ENCODE results near the gene DDX5.
"Not testable (repeated sequence)": the region's sequence is repeated elsewhere in the genome, so short reads cannot be mapped to it uniquely, and the experiment has no call there.

The DDX5 gene

DNA sequence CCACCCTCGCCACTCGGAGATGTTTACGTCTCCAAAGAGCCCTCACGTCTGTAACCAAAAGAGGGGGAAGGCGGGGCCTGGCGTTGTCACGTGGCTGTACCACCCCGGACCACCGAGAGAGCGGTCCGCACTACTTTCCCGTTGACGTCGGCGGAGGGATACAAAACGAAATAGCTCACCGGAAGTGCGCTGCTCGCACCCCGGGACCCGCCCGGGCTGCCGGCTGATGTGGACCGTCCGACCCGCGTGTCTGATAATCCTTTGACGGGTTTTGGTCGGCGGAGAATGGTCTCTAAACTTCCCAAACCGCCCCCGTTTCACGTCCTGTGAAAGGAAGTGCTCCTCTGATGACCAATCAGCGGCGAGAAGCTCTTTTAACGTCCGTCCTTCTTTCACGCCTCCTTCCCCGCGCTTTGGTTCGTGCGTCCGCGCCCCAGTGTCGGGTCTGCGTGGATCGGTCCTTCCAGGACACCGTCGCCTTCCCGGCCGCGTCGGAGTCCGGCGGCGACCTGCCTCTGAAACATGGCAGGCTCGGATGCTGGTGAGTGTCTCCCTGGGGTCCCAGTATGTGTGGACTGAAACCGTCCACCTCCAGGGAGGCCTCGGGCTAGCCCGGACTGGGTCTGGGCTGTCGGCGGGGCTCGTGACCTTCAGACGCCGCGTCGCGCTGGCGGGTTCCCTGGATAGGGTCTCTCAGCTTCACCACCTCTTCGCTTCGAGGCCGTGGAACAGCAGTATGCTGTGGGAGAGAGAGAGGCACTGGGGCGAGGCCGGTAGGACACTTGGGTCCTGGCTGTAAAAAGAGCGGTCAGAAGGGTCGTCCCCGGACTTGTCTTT is 705 bp upstream of the DDX5 start, which contains the start of gene CEP95:
Gene CEP95 (plus strand): TSS at position 402 of the 837 bp plus-strand sequence. CDS start 121 bp downstream, at position 523.
- peak; percentile 98 for DNase-seq

DNA sequence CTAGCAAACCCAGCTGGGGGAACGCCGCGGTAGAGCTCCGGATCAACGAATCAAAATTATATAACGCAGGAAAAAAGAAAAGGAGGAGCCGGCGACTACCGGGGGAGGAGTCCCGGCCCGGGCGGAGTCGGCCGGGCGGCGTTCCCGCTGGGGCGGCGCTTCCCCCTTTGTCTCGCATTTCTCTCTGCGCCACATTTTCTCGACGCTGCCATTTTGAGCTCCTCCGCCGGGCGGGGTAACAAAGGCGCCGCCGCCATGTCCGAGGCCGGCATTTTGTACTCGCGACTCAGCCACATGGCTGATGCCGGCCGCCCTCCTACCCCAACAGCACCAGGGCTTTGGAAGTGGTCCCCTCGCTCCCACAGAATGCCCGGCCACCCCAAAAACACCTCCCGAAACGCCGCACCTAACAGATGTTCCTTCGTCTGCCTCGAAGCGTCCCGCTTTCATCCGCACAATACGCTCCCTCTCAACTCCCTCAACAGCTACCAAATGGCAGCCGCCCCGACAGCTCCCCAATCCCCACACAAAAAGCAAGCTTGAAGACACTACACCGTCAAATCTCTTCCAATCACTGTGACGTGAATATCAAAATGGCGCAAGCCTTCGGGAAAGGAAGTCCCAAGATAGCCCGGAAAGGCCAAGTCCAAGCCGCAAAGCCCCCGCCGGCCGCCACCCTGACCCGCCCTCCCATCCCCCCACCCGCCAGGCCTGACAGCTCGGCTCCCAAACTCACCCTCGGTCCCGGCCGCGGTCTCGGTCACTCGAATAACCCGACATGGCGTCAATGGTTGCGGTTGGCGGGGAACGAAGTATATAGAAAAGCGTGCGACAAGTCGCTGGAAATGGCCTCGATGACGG is 519 bp downstream of the DDX5 start:
- DNase-seq: peak; percentile 88

DNA sequence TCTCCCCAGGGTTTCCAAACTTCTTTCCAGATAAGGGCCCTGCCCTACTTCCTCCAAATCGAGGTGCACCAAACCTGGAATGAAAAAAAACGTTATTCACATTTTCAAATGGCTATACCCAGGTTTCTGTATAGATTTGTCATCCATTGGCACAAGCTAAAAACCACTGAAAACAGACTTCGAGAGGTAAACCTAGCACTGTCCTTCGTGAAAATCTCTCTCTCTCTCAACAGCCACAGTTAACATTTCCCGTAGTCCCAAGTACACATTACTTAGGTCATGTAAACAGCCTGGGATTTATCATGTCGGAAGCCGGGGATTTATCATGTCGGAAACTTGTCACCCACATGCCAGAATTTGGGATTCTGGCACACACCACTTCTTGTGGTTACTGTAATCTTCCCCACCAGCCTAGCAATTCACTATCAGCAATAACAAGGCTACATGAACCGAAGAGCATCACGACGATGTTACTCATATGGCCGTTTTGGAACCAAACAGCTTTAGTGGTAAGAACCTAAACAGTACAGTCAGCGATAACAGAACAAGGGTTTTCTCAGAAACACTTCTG is 1.2 kb downstream of the DDX5 start:
- peak; percentile 39 for DNase-seq

DNA sequence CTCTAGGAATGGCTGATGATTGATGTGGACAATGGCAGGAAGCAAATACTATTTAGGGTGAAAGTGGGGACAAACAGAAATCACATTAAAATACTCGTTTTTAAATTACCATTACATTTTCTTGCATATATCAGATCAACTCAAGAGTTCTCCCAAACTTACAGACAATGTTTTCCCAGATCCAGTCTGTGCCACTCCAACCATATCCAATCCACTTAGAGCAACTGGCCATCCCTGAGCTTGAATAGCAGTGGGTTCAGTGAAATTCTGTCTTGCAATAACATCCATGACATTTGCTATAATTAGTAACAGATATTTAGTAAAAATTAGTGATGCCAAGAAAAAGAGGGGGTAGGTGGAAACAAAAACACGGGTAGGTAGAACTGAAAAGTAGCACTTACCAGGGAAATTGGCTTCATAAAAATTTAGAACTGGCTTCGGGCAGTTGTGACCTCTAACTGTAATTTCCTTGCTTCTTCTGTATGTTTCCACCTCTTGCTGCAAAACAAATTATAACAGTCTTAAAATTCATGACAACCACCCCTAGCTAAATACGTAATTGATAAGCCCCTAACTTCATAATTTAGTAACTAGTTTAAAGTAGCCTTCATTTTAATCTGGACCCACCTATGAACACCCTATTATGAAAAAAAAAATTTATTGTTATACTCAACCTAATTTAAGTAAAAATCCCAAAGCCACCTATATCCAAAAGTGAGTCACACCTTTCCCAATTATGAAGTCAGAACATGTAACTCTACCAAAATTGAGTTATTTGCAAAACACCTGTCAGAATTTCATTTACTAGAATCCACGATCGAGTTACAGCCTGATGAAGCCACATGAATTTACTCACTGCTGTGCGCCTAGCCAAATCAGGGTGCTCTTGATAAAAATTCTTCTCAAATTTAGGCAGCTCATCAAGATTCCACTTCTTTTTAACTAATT is 2.0 kb downstream of the DDX5 start:
- DNase-seq: no peak

DNA sequence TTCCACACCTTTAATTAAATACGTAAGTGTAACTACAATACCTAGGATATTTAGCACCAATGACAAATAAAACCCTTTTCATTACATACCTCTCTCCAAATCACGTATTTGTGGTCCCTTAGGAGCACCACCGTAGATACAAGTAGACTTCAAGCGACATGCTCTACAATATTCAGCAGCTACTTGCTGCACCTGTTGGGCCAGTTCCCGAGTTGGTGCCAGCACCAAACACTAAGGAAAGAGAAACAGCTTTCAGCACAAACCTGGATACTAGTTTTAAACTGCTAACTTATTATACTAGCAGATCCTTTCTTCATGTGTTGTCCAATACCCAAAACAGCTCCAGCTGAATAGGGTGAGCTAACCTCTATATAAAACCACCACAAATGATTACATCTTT is 2.7 kb downstream of the DDX5 start:
- DNase-seq: no peak

DNA sequence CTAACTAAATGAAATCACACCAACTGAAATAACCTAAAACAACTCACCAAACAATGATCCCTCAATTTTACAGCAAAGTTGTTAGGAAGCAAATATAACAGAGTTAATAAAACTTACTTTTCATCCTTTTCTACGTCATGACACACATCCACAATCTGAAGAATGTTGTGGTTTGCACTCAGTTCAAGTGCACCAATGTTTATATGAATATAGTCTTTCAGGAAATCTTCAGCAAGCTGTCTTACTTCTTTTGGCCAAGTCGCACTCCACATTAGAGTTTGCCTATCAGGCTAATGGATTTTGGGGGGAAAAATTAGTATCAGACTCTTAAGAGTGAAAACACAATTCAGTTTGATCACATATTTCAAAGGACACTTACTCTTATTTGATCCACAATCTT is 3.3 kb downstream of the DDX5 start:
- no peak for DNase-seq

DNA sequence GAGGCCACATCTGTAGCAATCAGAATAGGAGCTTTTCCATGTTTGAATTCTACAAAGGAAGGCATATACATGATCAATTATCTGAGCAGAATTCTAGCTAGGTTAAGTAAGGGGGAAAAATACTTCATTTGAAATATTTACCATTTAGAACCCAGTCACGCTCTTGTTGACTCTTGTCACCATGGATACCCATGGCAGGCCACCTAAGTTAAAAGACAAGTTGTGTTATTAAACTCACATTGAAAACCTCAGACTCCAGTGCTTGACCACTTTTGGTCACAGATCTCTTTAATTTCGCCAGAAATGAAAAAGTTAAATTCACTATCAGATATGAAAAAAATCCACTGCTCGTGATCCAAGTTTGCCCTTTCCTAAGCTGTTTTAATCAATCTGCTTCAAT is 4.1 kb downstream of the DDX5 start:
- DNase-seq: peak; percentile 8

DNA sequence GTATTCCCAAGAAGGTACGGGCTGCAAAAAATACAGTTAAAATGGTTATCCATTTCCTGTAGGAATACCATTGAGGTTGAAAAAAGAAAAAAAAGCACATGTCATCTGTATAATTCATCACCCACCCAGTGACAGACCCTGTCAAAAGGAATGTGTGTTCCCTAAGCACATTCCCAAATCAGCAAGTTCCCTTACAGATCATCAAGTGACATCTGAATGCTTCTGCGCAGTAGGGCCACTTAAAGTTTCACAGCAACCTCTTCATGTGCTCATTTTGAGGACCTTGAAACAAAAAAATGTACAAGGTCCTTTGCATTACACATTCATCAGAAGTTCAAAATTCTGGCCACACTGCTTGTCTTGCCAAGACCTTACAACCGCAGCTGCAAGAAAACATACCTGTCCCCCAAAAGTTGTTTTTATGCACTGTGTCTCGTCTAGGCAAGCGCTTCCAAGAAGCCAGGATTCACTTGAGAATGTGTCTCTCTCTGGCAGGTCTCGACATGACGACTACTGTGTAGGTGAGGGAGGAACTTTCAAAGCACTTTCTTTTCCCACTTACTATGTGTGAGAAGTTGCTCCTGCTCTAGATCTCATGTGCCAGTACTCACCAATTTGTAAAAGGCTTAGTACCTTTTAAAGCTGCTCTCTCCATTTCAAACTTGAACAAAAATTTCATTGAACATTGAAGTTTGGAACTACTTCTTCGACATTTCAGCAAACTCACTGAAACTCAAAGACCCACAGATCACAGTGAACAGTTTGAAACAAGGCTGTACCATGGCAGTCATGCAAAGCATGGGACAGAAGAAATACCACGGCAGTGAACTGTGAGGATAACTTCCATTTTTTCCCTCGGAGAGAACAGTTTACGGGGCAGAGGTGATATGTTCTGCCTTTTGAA is 5.0 kb downstream of the DDX5 start:
- DNase-seq: peak; percentile 32

DNA sequence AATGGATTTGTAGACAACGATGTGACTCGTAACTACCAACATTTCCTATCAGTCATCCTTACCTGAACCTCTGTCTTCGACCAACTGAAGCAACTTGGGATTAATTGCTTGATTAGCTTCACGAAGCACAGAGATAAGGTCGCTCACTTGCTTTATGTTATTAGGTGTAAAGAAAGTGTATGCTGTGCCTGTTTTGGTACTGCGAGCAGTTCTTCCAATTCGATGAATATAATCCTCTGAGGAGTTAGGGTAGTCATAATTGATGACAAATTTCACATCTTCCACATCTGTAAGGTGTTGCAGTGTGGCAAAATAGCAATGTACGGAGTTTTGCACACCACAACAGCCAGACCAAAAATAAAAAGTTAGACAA is 5.6 kb downstream of the DDX5 start:
- peak; percentile 28 for DNase-seq

DNA sequence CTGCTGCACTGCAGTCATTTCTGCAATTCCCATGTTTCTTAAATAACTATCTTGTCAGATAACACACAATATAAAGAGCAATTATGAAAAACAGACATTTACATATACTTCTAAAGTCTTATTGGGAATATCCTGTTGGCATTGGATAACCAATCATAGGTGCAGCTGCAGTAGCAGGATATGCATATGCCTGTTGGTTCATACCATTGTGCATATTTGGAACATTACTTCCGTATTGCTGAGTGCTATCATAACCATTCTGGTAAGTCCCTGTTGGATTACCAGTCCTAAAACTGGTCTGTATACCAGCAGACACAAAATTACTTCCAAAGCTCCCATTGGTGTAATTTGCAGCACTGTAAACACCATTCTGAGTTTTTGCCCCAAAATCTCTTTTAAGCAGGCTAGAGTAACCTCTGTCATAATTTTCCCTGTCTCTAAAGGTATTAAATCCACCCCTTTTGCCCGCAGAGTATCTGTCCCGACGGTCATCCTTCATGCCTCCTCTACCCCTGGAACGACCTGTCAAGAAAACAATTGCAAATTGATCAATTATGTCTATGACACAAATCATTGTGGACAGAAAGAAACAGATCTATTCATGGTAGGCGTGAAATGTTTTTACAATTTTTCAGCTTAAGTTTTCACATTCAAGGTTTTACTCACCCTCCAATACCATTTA is 6.1 kb downstream of the DDX5 start:
- peak; percentile 59 for DNase-seq

DNA sequence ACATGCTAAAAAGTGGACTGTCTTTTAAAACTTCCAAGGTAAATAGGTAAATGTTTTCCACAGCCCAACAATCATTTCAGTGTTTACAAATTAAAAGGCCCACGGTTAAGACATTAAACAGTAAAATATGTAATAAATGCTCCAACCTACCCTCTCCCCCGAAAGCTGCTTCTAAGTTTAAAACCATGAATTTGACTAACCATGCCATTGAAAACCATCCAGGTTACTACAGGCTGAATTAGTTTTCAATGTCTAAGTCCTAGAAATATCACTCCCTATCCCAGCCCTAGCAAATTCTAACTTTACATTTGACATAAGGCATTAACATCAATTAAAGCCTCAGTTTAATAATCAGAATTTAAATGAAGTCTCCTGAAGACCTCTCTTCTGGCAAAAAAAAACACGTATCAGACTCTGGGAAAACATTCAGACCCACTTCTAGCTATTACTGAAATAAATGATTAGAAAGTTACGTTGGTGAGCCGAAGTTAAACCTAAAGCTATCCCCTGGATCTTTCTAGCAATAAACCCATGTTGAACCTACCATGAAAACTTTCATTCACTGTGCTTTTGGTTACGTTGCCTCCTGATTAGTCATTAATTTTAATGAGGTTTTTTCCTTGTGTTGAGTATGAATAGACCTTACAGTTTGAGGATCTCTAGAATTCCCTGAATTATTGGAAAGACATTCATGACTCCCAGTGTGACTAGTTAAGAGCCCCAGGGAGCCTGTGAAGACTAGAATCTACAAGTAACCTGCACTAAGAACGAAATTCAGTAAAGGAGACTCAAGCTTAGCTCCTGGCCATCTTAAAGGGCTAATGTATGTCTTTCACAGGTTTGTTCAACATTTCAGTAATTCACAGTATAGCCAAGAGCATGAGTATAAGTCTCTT is 7.5 kb downstream of the DDX5 start:
- peak; percentile 45 for DNase-seq

DNA sequence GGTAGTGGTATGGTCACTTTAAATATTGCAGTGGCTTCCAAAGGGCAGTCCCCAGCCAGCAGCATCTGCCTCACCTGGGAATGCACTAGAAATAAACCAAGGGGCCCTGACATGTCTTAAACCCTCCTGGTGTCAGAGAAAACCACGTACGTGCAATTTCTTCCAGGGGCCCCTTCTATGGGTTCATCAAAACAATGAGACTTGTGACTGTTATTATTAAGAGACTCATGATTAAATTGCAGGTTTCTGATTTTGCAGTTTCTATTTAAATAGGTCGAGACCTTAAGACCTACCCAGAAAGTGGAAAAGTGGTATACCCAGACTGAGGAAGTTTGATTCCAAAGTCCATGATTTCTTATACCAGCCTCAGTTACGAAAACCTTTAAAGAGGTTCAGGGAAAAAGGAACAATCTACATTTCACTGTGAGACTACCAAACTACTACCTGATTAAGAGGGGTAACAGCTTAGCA is 8.5 kb downstream of the DDX5 start:
- no peak for DNase-seq

DNA sequence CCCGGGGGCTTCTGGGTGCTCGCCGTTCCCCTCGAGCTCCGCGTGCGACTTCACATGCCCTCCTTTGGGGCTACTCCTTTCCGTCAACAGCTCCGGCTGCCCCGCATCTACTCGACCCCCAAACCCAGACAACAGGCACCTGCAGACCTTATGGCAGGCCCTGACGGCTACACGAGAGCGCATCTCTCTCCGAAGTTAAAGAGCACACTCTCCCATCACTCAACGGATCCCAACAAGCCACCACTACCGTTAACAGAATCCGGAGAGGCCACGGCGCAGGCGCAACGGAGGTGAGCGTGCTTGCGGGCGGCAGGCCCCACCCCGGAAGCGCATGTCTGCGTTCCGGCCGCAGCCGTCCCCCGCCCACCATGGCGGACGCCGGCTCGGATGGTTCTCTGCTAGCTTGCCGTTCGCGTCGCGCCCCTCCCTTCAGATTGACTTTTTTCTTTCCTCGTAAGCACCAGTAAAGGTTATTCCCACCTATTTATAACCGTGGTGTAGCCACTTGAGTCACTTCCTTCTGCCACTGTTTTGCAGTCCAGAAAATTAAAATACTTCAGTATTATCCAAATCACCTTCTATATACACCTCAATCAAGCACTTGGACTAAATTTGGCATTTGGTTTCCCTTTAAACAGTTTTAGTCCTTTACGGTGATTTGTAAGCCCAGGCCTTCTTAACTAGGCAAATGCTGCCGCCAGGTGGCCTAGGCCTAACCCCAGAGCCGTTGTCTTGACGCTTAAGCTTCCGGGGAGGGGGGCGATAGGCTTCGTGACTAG is 9.1 kb downstream of the DDX5 start, which contains the start of gene POLG2:
Gene POLG2 (minus strand): TSS at position 269 of the 779 bp plus-strand sequence. CDS start 86 bp downstream, at position 183.
- peak; percentile 95 for DNase-seq

DNA sequence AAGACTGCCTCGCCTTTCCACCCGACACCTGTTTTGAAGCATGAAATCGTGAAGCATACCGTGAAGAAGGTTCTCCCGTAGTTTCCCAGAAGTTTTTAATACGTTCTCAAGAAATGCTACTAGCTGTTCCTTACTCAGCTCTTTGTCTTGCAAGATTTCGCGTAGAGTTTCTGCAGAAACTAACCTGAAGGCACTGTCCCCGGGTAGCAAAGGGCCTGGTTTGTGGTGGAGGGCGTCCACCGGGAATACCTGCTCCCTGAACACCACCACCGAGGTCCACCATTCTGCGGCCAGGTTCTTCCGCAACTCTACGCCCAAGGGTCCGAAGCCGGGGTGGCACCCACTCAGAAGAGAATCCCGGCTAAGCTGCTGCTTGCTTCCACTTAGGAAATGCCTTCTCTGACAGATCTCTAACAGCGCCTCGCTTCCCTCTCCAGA is 9.7 kb downstream of the DDX5 start:
- DNase-seq: peak; percentile 30

DNA sequence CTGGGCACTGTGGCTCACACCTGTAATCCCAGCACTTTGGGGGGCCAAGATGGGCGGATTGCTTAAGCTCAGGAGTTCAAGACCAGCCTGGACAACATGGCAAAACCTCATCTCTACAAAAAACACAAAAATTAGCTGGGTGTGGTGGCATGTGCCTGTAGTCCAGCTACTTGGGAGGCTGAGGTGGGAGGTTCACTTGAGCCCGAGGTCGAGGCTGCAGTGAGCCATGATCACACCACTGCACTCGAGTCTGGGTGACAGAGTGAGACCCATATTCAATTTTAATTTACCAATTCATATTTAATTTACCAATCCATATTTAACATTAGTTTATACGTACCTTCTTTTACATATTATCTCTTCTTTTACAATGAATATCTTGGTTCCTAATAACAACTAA is 10.8 kb downstream of the DDX5 start:
- DNase-seq: not testable (repeated sequence)

DNA sequence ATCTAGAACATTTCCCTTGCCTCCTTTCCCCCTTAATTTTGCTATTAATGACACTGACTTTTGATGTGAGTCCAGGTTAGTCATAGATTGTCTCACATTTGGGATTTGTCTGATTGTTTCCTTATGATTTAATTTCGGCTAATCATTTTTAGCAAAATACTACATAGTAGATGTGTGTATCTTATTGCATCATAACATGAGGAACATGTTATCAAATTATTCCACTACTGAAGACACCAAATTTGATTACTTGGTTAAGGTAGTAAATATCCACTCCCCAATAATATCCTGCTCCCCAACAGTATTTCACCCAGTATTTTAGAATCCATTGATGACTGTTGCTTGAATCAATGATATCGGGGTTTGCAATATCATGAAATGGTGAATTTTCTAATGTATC is 12.0 kb downstream of the DDX5 start:
- no peak for DNase-seq

DNA sequence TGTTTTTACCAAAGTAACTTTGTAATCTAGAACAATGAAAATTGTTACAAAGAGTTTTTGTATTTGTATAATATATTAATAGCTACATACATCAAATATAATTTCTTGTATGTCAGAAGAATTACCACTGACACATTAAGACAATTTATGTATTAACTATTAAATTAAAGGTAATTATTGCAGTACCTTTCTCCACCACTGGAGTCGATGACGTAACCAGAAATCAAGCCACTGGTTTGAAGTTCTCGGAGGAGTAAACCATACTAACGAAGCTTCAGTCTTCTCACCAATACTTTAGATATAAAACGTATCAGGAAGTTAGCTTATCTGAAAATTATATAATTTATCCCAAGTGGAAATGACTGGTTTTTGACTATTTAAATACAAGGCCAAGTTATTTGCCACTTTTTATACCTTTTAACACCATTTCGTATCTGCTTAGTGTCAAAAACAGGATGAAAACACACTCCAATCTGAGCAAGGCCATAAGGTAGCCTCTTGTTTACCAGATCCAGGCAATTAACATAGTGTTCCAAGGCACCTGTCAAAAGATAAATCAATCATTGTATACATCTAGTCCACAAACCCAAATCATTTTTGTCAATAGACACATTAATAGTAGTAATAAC is 13.5 kb downstream of the DDX5 start:
- peak; percentile 24 for DNase-seq

DNA sequence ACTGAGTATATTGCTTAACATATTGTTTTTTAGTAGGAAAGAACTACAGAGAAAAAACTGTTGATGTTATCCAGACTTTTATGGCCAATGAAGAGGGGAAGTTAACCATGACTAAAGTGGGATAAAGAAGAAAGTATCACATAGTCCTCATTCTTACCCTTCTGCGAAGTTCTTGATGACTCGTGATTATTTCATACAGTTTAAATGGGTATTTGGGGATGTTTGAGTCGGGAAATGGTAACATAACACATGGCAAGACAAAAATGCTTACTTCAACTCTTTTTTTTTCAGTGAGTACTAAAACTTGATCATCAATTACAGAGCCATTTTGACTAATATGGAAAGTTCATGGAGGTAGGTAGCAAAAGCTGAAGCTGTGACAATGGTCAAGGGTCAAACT is 14.1 kb downstream of the DDX5 start:
- DNase-seq: no peak

All from DMS53 (cell line).